Measurements from ENCODE around the gene JCAD.
"Not testable (repeated sequence)": the region's sequence is repeated elsewhere in the genome, so short reads cannot be mapped to it uniquely, and the experiment has no call there.

JCAD gene

DNA sequence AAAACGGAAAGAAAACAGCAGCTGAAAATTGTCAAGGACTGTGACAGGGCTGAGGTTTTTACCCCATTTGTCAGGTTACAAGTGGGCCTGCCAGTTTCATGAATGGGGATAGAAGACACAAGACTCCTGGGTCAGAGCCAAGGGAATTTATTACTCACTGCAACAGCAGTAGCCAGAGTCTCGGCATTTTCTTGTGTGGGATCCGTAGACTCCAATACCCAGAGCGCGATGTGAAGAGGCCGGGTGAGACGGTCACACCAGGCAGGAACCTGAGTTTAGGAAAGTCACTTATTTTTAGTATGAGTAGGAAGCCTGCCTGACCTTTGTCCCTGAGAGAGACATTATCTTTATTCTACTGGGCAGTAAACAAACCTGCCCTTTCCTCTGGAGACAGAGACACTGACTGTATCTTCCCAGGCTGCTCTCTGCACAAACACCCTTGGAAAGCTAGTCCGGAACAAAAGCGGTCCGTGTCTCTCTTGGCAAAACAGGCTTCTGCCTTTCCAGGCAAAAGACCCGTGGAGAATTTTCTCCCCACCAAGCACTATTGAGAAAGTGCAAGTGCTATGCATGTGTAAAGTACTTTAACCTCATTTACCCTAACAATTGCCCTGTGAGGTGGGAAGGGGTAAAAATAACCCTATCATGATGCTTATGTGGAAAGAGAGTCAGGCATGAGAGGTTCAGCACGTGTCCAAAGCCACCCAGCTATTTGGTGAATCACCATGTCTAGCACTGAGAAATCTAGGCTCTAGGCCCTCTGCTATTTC is 58.4 kb downstream of the JCAD start:
- Mint-ChIP-seq H3K4me1 (peaks cover 9% of the 10 kb centered on the region), H3K9me3 (no peaks in the 10 kb centered on the region), H3K27me3 (peaks cover 23% of the 10 kb centered on the region), H3K4me3 (no peak overlapping the region), H3K36me3 (no peaks in the 10 kb centered on the region), H3K27ac (peak overlapping the region; percentile 36)

DNA sequence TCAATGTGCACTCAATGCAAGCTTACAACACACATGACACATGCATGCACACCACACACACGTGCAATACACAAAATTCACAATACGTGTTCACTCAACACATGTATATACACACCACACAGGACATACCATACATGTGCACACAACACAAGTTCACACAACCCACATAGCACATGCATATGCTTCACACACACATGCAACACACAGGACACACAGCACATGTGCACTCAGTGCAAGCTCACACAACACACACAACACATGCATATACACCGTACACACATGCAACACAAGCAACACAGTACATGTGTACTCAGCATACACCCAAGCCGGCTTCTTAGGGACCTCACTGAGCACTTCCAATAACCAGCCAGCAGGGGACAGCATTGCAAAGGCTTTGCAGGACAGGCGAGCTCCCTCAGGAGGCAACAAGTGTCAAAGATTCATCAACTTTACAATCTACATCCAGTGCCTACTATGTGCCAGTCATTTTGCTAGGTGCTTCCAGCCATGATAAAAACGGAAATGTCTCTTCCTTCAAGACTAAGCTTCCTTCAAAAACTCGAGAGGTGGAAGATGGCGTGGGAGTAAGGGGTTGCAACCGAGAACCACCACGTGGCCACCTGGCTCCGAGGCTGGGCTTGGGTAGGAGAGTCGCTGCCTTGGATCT is 61.1 kb downstream of the JCAD start:
- peak overlapping the region; percentile 52 for H3K27ac Mint-ChIP-seq
- H3K4me3 Mint-ChIP-seq: no peak overlapping the region
- H3K27me3 Mint-ChIP-seq: peaks cover 26% of the 10 kb centered on the region
- no peaks in the 10 kb centered on the region for H3K36me3 Mint-ChIP-seq
- no peaks in the 10 kb centered on the region for H3K9me3 Mint-ChIP-seq
- peaks cover 9% of the 10 kb centered on the region for H3K4me1 Mint-ChIP-seq

DNA sequence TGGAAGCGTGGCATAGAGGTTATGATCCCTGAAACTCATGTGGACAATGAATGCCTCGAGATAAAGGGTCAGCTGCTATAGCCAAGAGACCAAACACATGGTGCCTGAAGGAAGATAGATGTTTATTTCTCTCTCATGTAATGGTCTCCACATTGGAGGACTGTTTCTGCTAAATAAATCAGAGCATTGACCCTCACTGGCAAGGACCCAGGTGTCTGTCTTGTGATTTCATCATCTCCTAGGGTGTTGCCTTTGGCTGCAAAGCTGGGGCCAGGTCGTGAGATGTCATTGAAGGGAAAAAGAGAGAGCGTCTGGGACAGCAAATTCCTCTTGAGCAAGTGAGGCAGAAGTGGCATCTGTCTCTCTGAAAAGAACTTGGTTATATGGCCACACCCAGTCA is 64.6 kb downstream of the JCAD start:
- no peaks in the 10 kb centered on the region for H3K36me3 Mint-ChIP-seq
- H3K27me3 Mint-ChIP-seq: peaks cover 25% of the 10 kb centered on the region
- H3K4me1 Mint-ChIP-seq: no peaks in the 10 kb centered on the region
- H3K27ac Mint-ChIP-seq: no peak overlapping the region
- H3K4me3 Mint-ChIP-seq: no peak overlapping the region
- no peaks in the 10 kb centered on the region for H3K9me3 Mint-ChIP-seq

DNA sequence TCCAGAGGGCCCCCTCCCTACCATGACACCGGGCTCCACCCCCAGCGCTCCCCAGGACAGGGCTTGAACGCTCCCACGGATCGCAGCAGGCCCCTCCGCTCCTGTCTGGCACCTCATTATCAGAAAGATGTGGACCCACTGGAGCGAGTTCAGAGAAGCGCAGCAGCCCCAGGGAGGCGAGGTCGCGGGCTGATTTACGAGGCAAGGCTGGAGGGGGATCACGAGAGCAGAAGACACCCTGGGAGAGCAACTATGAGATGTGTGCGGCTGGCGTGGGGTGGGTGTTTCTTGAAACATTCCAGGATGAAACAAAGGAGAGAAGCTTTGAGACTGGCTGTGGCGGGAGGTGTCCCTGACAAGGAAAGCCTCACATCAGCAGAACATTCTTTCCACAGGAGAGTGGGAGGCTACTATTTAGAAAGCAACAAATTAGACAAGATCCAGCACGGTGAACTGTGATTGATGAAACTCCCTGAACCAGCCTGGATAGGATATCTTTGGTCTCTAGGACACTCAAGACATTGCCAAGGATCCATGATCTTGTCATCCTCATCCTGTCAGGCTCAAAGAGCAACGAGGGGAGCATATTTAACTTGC is 66.0 kb downstream of the JCAD start:
- H3K27ac Mint-ChIP-seq: no peak overlapping the region
- peaks cover 19% of the 10 kb centered on the region for H3K27me3 Mint-ChIP-seq
- H3K9me3 Mint-ChIP-seq: no peaks in the 10 kb centered on the region
- no peaks in the 10 kb centered on the region for H3K4me1 Mint-ChIP-seq
- H3K4me3 Mint-ChIP-seq: no peak overlapping the region
- no peaks in the 10 kb centered on the region for H3K36me3 Mint-ChIP-seq

DNA sequence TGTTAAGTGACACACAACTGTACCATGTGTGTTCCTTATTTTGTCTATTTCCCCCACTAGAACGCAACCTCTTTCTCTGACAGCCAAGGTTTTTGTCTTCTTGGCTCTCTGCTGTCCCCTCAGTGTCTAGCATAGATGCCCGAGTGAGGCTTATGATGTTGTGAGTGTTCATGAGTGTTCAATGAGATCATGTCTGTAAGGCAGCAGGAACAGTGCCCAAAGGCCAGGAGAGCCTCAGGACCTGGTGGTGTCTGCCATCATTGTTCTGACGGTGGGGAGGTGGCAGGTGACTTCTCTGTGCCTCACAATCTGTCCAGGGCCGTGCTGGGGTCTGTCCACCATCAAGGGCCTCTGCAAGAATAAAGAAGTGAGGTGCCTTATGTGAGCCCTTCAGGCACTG is 66.5 kb downstream of the JCAD start:
- Mint-ChIP-seq H3K27me3 (peaks cover 16% of the 10 kb centered on the region), H3K4me3 (no peak overlapping the region), H3K27ac (no peak overlapping the region), H3K36me3 (no peaks in the 10 kb centered on the region), H3K9me3 (no peaks in the 10 kb centered on the region), H3K4me1 (no peaks in the 10 kb centered on the region)

DNA sequence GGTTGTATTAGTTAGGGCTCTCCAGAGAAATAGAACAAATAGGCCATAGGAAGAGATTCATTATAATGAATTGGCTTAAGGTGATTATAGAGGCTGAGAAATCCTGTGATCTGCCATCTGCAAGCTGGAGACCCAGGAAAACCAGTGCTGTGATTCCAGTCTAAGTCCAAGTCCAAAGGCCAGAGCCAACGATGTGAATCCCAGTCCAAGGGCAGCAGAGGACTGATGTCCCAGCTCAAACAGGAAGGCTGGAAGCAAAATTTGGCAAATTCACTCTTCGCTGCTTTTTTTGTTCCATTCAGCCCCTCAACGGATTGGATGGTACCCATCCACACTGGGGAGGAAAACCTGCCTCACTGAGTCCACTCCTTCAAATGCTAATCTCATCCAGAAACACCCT is 68.0 kb downstream of the JCAD start:
- no peaks in the 10 kb centered on the region for H3K36me3 Mint-ChIP-seq
- H3K9me3 Mint-ChIP-seq: no peaks in the 10 kb centered on the region
- H3K27ac Mint-ChIP-seq: no peak overlapping the region
- no peak overlapping the region for H3K4me3 Mint-ChIP-seq
- no peaks in the 10 kb centered on the region for H3K4me1 Mint-ChIP-seq
- peaks cover 10% of the 10 kb centered on the region for H3K27me3 Mint-ChIP-seq

DNA sequence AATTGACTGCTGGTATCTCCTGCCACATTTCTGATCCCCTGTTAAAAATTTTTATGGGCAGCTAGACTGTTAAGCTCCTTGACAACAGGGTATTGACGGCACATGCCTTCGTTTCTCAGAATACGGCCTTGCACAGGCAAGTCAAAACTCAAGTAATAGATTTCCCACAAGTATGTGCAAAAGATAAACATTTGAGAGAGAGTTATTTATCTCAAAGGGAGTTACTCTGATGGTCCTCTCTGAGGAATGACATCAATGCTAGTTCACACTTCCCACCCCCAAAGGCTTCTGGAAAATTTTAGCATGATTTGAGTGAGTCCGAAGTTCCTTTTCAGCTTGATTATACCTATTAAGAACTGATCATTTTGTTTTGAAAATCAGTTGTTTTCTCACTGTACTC is 71.9 kb downstream of the JCAD start:
- no peaks in the 10 kb centered on the region for H3K4me1 Mint-ChIP-seq
- H3K27ac Mint-ChIP-seq: no peak overlapping the region
- no peak overlapping the region for H3K4me3 Mint-ChIP-seq
- no peaks in the 10 kb centered on the region for H3K36me3 Mint-ChIP-seq
- peaks cover under 1% of the 10 kb centered on the region for H3K9me3 Mint-ChIP-seq
- H3K27me3 Mint-ChIP-seq: peaks cover 9% of the 10 kb centered on the region

DNA sequence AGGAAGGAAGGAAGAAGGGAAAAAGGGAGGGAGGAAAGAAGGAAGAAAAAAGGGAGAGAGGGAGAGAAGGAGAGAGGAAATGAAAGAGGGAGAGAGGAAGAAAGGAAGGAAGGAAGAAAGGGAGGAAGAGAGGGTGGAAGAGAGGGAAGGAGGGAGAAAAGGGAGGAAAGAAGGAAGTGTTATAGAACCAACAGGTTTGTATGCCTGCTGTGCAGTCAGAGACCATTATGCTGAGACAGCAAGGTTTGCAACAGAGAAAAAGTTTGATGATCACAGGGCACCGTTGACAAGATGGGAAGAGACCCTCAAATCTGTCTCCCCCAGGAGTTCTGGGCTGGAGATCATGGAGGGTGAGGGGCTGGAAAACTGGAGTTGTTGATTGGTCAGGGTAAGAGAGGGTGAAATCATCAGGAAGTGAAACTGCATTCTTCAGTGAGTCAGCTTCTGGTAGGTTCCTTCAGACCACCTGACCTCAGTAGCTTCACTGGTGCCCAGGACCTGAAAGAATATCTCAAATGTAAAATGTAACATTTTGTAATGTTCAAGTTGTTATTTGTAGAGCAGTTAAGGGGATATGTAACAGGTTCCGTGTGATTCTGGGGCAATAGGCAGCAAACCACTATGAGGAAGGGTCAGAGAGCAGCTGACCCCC is 76.3 kb downstream of the JCAD start:
- no peak overlapping the region for H3K4me3 Mint-ChIP-seq
- peaks cover 2% of the 10 kb centered on the region for H3K27me3 Mint-ChIP-seq
- no peaks in the 10 kb centered on the region for H3K36me3 Mint-ChIP-seq
- H3K27ac Mint-ChIP-seq: no peak overlapping the region
- no peaks in the 10 kb centered on the region for H3K4me1 Mint-ChIP-seq
- H3K9me3 Mint-ChIP-seq: peaks cover 5% of the 10 kb centered on the region

DNA sequence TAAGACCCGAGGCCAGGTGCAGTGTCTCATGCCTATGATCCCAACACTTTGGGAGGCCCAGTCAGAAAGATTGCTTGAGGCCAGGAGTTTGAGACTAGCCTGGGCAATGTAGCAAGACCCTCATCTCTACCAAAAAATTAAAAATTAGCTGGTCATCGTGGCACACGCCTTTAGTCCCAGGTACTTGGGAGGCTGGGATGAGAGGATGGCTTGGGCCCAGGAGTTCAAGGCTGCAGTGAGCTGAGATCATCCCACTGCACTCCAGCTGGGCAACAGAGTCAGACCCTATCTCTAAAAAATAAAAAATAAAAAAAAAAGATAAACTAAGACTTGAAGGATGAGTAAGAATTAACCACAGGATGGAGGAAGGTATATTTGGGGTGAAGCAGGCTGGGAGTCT is 77.9 kb downstream of the JCAD start:
- Mint-ChIP-seq H3K4me3 (no peak overlapping the region), H3K4me1 (no peaks in the 10 kb centered on the region), H3K9me3 (peaks cover 5% of the 10 kb centered on the region), H3K36me3 (no peaks in the 10 kb centered on the region), H3K27ac (no peak overlapping the region), H3K27me3 (peaks cover 6% of the 10 kb centered on the region)

DNA sequence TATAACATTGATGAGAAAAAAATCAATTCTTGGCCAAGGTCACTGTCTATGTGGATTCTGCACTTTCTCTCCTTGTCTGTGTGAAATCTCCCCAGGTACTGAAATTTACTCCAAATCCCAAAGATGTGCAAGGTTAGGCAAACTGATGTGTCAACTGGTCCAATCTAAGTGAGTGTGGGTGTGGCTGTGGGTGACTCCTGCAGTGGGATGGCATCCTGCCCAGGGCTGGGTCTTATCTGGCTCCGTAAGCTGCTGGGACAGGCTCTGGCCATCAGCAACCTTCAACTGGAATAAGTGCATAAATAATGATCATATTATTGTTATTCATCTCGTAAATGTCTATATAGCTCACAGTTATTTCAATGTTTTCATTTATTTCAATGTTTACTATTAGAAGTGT is 79.3 kb downstream of the JCAD start:
- Mint-ChIP-seq H3K9me3 (peaks cover 7% of the 10 kb centered on the region), H3K27me3 (peaks cover 6% of the 10 kb centered on the region), H3K36me3 (no peaks in the 10 kb centered on the region), H3K4me1 (no peaks in the 10 kb centered on the region), H3K4me3 (no peak overlapping the region), H3K27ac (no peak overlapping the region)

DNA sequence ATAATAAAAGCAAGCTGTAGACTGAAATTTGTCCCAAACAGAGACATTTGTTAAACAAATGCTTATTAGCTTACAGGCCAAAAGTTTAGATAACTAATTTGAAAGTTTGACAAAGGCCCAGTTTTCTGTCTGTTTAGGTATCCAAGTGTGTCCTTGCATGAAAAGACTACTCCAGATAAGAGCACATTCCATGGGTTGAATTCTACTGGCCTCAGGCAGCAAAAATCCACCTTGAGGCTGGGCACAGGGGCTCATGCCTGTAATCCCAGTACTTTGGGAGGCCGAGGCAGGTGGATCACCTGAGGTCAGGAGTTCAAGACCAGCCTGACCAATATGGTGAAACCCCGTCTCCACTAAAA is 80.0 kb downstream of the JCAD start:
- H3K4me3 Mint-ChIP-seq, H3K27me3 Mint-ChIP-seq, H3K27ac Mint-ChIP-seq, H3K4me1 Mint-ChIP-seq, H3K36me3 Mint-ChIP-seq: not testable (repeated sequence)
- H3K9me3 Mint-ChIP-seq: peaks cover 12% of the 10 kb centered on the region

DNA sequence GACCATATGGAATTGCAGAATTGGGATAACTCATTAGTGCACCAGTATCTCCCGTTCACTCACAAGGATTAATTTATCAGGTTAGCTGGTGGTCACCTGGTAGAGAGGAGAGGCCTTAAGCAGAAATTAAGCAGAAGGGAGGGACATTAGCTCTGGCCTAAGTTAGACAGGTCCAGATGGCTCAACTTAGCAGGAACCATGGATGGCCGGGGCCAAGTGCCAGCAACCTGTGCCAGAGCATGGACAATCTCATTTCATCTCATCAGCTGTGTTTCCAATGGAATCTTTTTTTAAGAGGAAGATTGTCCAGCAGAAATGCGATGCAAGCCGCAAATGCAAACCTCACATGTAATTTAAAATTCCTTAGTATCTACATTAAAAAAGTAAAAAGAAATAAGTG is 82.2 kb downstream of the JCAD start:
- Mint-ChIP-seq H3K27ac (no peak overlapping the region), H3K4me3 (no peak overlapping the region), H3K36me3 (peaks cover 2% of the 10 kb centered on the region), H3K27me3 (peaks cover 6% of the 10 kb centered on the region), H3K9me3 (peaks cover 8% of the 10 kb centered on the region), H3K4me1 (no peaks in the 10 kb centered on the region)

DNA sequence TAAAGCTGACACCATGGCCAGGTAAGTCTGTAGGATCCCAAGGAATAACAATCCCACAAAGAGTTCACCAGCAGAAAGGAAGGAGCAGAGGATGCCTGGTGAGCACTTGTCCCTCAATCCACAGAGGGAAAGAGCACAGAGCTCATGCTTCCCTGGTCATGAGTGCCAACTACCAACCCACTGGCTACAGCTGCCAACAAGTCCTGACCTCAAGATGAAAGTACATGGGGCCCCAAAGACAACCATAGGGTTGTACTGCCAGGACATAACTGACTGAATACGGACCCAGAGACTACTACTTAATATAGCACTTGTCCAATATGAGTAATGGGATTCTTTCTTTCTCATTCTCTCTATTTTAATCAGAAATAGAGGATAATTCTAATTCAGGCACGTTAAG is 83.3 kb downstream of the JCAD start:
- H3K9me3 Mint-ChIP-seq: peaks cover 7% of the 10 kb centered on the region
- no peaks in the 10 kb centered on the region for H3K4me1 Mint-ChIP-seq
- H3K36me3 Mint-ChIP-seq: peaks cover 2% of the 10 kb centered on the region
- peaks cover 6% of the 10 kb centered on the region for H3K27me3 Mint-ChIP-seq
- no peak overlapping the region for H3K27ac Mint-ChIP-seq
- no peak overlapping the region for H3K4me3 Mint-ChIP-seq

DNA sequence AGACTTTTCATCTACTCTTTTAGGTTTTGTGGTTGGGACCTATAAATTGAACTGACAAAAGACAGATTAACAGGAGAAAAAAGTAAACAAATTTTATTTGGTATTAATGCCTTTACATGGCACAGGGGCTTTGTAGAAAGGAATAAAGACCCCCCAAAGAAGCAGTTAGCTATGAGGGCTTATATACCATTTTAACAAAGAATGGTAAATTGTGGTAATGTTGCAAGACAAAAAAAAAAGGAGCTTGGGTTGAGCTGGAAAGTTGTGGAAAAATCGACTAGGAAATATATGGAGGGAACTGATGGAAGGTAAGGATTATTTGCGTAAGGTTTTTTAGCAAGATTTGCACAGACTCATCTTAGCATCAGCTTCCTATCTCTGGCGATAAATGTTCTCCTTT is 84.6 kb downstream of the JCAD start:
- Mint-ChIP-seq H3K27ac (no peak overlapping the region), H3K36me3 (peaks cover 2% of the 10 kb centered on the region), H3K4me3 (no peak overlapping the region), H3K27me3 (peaks cover 6% of the 10 kb centered on the region), H3K9me3 (peaks cover 7% of the 10 kb centered on the region), H3K4me1 (no peaks in the 10 kb centered on the region)

DNA sequence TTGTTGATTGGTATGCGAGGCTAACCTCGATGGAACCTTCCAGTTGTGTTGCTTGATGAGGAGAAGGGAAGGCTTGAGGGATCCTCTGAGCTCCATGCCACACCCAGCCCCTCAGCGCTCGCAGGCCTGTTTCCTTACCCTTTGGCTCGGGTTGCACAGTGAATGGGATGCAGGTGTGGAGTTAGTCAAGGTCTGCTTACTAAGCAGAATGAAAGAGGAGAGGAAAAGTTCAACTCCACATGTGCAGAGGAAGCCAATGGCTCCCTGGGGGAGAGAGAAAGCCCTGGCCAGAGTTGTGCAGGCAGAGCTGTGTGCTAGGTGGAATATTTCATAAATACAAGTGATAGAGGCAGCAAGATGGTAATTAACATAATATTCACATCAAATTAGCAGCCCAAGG is 85.5 kb downstream of the JCAD start:
- H3K4me1 Mint-ChIP-seq: no peaks in the 10 kb centered on the region
- no peak overlapping the region for H3K27ac Mint-ChIP-seq
- H3K27me3 Mint-ChIP-seq: peaks cover 6% of the 10 kb centered on the region
- peaks cover 2% of the 10 kb centered on the region for H3K36me3 Mint-ChIP-seq
- H3K9me3 Mint-ChIP-seq: peaks cover 7% of the 10 kb centered on the region
- H3K4me3 Mint-ChIP-seq: no peak overlapping the region

DNA sequence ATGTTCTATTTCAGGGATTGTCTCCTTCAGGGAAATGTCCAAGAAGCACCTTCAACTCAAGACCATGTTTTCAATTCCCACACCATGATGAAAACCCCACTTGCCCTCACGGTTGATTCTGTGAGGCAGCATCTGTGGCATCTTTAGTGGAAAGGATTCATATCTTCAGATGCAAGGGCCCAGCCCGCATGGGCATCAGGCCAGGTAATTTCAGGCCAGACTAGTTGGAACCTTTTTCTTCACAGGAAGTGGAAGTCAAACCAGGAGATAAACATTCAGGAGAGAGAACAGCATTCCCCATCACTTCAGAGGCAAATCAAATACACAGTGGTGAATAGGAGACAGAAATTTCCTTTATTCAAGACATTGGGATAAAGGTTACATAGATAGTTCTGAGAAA is 88.8 kb downstream of the JCAD start:
- Mint-ChIP-seq H3K4me3 (no peak overlapping the region), H3K9me3 (peaks cover 7% of the 10 kb centered on the region), H3K27me3 (peaks cover 1% of the 10 kb centered on the region), H3K27ac (no peak overlapping the region), H3K4me1 (no peaks in the 10 kb centered on the region), H3K36me3 (peaks cover 2% of the 10 kb centered on the region)
